PC-3 (cell line): ENCODE results near the gene TCAP. TPM values are rescaled to one million over a fixed set of nuclear protein-coding genes. Genes with fewer than 3 reads are reported as not detected.
A peak's percentile ranks its signal among the peaks of the same experiment; 100 is the strongest.

Experiments
- ATAC-seq: fragments of 200-7000 bp; cut with Tn5 transposase; 2 replicates; pipeline ENCODE4 v1.9.1; 2020; ENCODE audit warnings: mild to moderate bottlenecking, moderate library complexity
- BruUV-seq: library from RNA; stranded (reverse); fragments of 400-500 nt; replicated peaks from 2 replicates; lab custom pipeline; 2021; lab: Mats Ljungman, UMichigan
- CTCF ChIA-PET: fragments of 300-600 bp; sonication (Branson Sonifier 250); formaldehyde crosslinking; loops from one replicate; lab custom pipeline; 2022; ENCODE audit warnings: antibody characterized with exemption; lab: Charles Lee
- POLR2A ChIA-PET: fragments of 300-600 bp; sonication (Branson Sonifier 250); formaldehyde crosslinking; loops from one replicate; lab custom pipeline; 2022; ENCODE audit warnings: antibody characterized with exemption; ENCODE audit not compliant: unreplicated experiment; lab: Charles Lee
- DNase-seq: peaks from one replicate; pipeline ENCODE4 v3.0.0-alpha.2; 2015
- H2AFZ ChIP-seq: fragments of 300-600 bp; sonication (generic); 2 replicates; pipeline ENCODE4 v1.6.0; 2016; ENCODE audit warnings: antibody characterized with exemption, low read length
- H3F3A ChIP-seq: fragments of 300-600 bp; sonication (generic); one replicate; pipeline ENCODE4 v1.6.0; 2017; ENCODE audit warnings: antibody characterized with exemption, low read length, control low read depth, mild to moderate bottlenecking; ENCODE audit not compliant: unreplicated experiment
- H3K27ac ChIP-seq: fragments of 300-600 bp; sonication (generic); 2 replicates; pipeline ENCODE4 v1.5.1; 2016; ENCODE audit warnings: mild to moderate bottlenecking, low read length
- H3K27me3 ChIP-seq: fragments of 300-600 bp; sonication (generic); 2 replicates; pipeline ENCODE4 v1.6.1; 2016; ENCODE audit warnings: low read length, mixed read lengths
- H3K36me3 ChIP-seq: fragments of 300-600 bp; sonication (generic); 2 replicates; pipeline ENCODE4 v1.6.1; 2016; ENCODE audit warnings: low read depth, mixed run types, low read length, mixed read lengths
- H3K4me1 ChIP-seq: fragments of 300-600 bp; sonication (generic); 2 replicates; pipeline ENCODE4 v1.5.1; 2016; ENCODE audit warnings: low read length; ENCODE audit not compliant: insufficient read depth
- H3K4me2 ChIP-seq: fragments of 300-600 bp; sonication (generic); 2 replicates; pipeline ENCODE4 v1.6.0; 2016; ENCODE audit warnings: low read length
- H3K4me3 ChIP-seq: fragments of 300-600 bp; sonication (generic); 2 replicates; pipeline ENCODE4 v1.5.1; 2016; ENCODE audit warnings: mild to moderate bottlenecking, low read length, mixed read lengths
- H3K79me2 ChIP-seq: fragments of 300-600 bp; sonication (generic); 2 replicates; pipeline ENCODE4 v1.6.1; 2017; ENCODE audit warnings: low read length, mixed read lengths
- H3K9ac ChIP-seq: fragments of 300-600 bp; sonication (generic); 2 replicates; pipeline ENCODE4 v1.6.0; 2016; ENCODE audit warnings: mild to moderate bottlenecking, low read length
- H3K9me2 ChIP-seq: fragments of 300-600 bp; sonication (generic); replicated peaks from 2 replicates; pipeline ENCODE4 v1.6.1; 2016; ENCODE audit warnings: mixed run types, low read length, mixed read lengths
- H3K9me3 ChIP-seq: fragments of 300-600 bp; sonication (generic); 2 replicates; pipeline ENCODE4 v1.6.1; 2016; ENCODE audit warnings: low read length, mixed read lengths
- H4K20me1 ChIP-seq: fragments of 300-600 bp; sonication (generic); 2 replicates; pipeline ENCODE4 v1.6.1; 2016; ENCODE audit warnings: low read length, mixed read lengths
- CTCF ChIP-seq: fragments of 300-600 bp; sonication (generic); conservative IDR thresholded peaks from 2 replicates; pipeline ENCODE4 v1.5.1; 2017; ENCODE audit warnings: antibody characterized with exemption, low read depth, mild to moderate bottlenecking, low read length
- EZH2 ChIP-seq: fragments of 300-600 bp; sonication (generic); IDR thresholded peaks from one replicate; pipeline ENCODE4 v1.6.1; 2017; ENCODE audit warnings: antibody characterized with exemption, mild to moderate bottlenecking, low read length; ENCODE audit not compliant: unreplicated experiment
- EZH2phosphoT487 ChIP-seq: fragments of 300-600 bp; sonication (generic); IDR thresholded peaks from 2 replicates; pipeline ENCODE4 v1.6.1; 2018; ENCODE audit warnings: mild to moderate bottlenecking, antibody characterized with exemption, low read length, borderline replicate concordance
- intact Hi-C: fragments of 100-400 bp; cut with micrococcal nuclease; formaldehyde crosslinking; loops from 2 replicates; pipeline ENCODE4 v1.9.0; 2023
- total RNA-seq: library from RNA; depleted of rRNA; stranded (reverse); fragments of >200 nt; gene quantifications from 2 replicates; pipeline ENCODE4 v1.2.3, GENCODE V29; 2014

Gene TCAP
- total RNA-seq, 1 experiment from 2014 or later: 0.51 TPM

GRCh38 chr17:39643271-39643670, 21.9 kb upstream of the TCAP start:
- no TSS peak for BruUV-seq
- no peaks in the 10 kb centered on the region for H3F3A ChIP-seq
- no peak for DNase-seq
- H3K9ac ChIP-seq: no peak overlapping the region
- H2AFZ ChIP-seq: no peak overlapping the region
- POLR2A ChIA-PET: no interaction called here
- CTCF ChIA-PET: interaction anchor here (0.9 kb wide), 1 partner anchor 8 kb away, joined by 4 read pairs; no protein-coding TSS in a partner anchor
- TF ChIP-seq EZH2 (no peak), EZH2phosphoT487 (no peak), CTCF (no peak)
- no peak overlapping the region for H3K4me3 ChIP-seq
- H3K4me2 ChIP-seq: no peak overlapping the region
- intact Hi-C loops: no loop called here
- H3K9me3 ChIP-seq: no peaks in the 10 kb centered on the region
- peaks cover 57% of the 10 kb centered on the region for H3K79me2 ChIP-seq
- no peaks in the 10 kb centered on the region for H3K27me3 ChIP-seq
- ATAC-seq: peak; percentile 51
- no peak overlapping the region for H3K27ac ChIP-seq
- peaks cover 7% of the 10 kb centered on the region; the same call in 1 of the 2 replicates for H3K4me1 ChIP-seq
- H4K20me1 ChIP-seq: no peaks in the 10 kb centered on the region
- no peaks in the 10 kb centered on the region for H3K36me3 ChIP-seq
- H3K9me2 ChIP-seq: no peaks in the 10 kb centered on the region

- no peaks in the 10 kb centered on the region for H3K9me2 ChIP-seq
- H2AFZ ChIP-seq: no peak overlapping the region
- no peak overlapping the region for H3K9ac ChIP-seq
- no peaks in the 10 kb centered on the region for H3F3A ChIP-seq
- ChIA-PET POLR2A (no interaction called here), CTCF (no interaction called here)
- H3K36me3 ChIP-seq: no peaks in the 10 kb centered on the region
- H4K20me1 ChIP-seq: no peaks in the 10 kb centered on the region
- H3K27ac ChIP-seq: no peak overlapping the region
- H3K4me2 ChIP-seq: no peak overlapping the region
- no peak for TF ChIP-seq EZH2
- no peak for TF ChIP-seq EZH2phosphoT487
- no peak for TF ChIP-seq CTCF
- ATAC-seq (no peak), DNase-seq (no peak)
- H3K9me3 ChIP-seq: no peaks in the 10 kb centered on the region
- intact Hi-C loops: no loop called here
- no TSS peak for BruUV-seq
- 0 out of 2 replicates have a peak, but pooled peaks cover 4% of the 10 kb centered on the region for H3K4me1 ChIP-seq
- no peak overlapping the region for H3K4me3 ChIP-seq
- no peaks in the 10 kb centered on the region for H3K27me3 ChIP-seq
- peaks cover 21% of the 10 kb centered on the region; the same call in 1 of the 2 replicates for H3K79me2 ChIP-seq
Observed at GRCh38 chr17:39647256-39647655, 17.9 kb upstream of the TCAP start.

GRCh38 chr17:39648616-39649366, 16.4 kb upstream of the TCAP start:
- DNase-seq (no peak), ATAC-seq (no peak)
- Histone ChIP-seq H3K27me3 (no peaks in the 10 kb centered on the region), H3K36me3 (no peaks in the 10 kb centered on the region), H3K9me3 (no peaks in the 10 kb centered on the region), H3K27ac (no peak overlapping the region), H3K4me1 (no peaks in the 10 kb centered on the region), H3K79me2 (0 out of 2 replicates have a peak, but pooled peaks cover 5% of the 10 kb centered on the region), H3K4me2 (no peak overlapping the region), H2AFZ (no peak overlapping the region), H3K9me2 (no peaks in the 10 kb centered on the region), H4K20me1 (no peaks in the 10 kb centered on the region), H3F3A (no peaks in the 10 kb centered on the region), H3K4me3 (no peak overlapping the region), H3K9ac (no peak overlapping the region)
- ChIA-PET CTCF (interaction anchor here (0.6 kb wide), 1 partner anchor 27 kb away, joined by 3 read pairs; no protein-coding TSS in a partner anchor), POLR2A (no interaction called here)
- TF ChIP-seq EZH2phosphoT487 (no peak), EZH2 (no peak), CTCF (no peak)
- BruUV-seq: no TSS peak
- intact Hi-C loops: no loop called here
